Mesodermal cell (in vitro differentiated cells): ENCODE results near the gene PRXL2A.
"Not testable (repeated sequence)": the region's sequence is repeated elsewhere in the genome, so short reads cannot be mapped to it uniquely, and the experiment has no call there.

Experiments
- H3K27ac ChIP-seq: 2 replicates; pipeline ENCODE4 v1.7.0; 2013; ENCODE audit warnings: mild to moderate bottlenecking, low read depth, low read length, moderate library complexity; ENCODE audit not compliant: severe bottlenecking
- H3K36me3 ChIP-seq: 2 replicates; pipeline ENCODE4 v1.7.1; 2013; ENCODE audit warnings: mild to moderate bottlenecking, low read length, moderate library complexity; ENCODE audit not compliant: control insufficient read depth, insufficient read depth
- H3K4me1 ChIP-seq: one replicate; pipeline ENCODE4 v1.7.1; 2013; ENCODE audit warnings: mild to moderate bottlenecking, low read length; ENCODE audit not compliant: insufficient read depth, control insufficient read depth, poor library complexity, severe bottlenecking
- H3K4me3 ChIP-seq: 2 replicates; pipeline ENCODE4 v1.7.0; 2013; ENCODE audit warnings: low read length, control low read depth, mild to moderate bottlenecking; ENCODE audit not compliant: insufficient read depth, poor library complexity, severe bottlenecking; ENCODE audit errors: extremely low read depth
- H3K9me3 ChIP-seq: 2 replicates; pipeline ENCODE4 v1.7.1; 2013; ENCODE audit warnings: mild to moderate bottlenecking, low read length, moderate library complexity; ENCODE audit not compliant: control insufficient read depth
- WGBS, 2 experiments: methylation state at CpG; one replicate each; pipeline ENCODE4 v1.1.5; 2013; ENCODE audit warnings: missing lambda C conversion rate in 2 of 2; ENCODE audit not compliant: insufficient coverage in 2 of 2; 5-methylcytosine and 5-hydroxymethylcytosine counted together

The PRXL2A gene

GRCh38 chr10:80477813-80478212, 69.5 kb downstream of the PRXL2A start:
- H3K27ac ChIP-seq, result peak overlapping the region; percentile 83
- H3K4me1 ChIP-seq, result peaks cover 51% of the 10 kb centered on the region
- peaks cover 37% of the 10 kb centered on the region for H3K36me3 ChIP-seq
- no peaks in the 10 kb centered on the region for H3K9me3 ChIP-seq
- H3K4me3 ChIP-seq, result no peak overlapping the region
- WGBS, 2 experiments, result 82 to 100% methylated on average over 1 to 2 of the region's 2 CpGs

GRCh38 chr10:80480373-80480772, 72.0 kb downstream of the PRXL2A start:
- WGBS, 2 experiments, result no CpG with 5 or more reads among the region's 6 CpGs
- not testable (repeated sequence) for H3K27ac ChIP-seq, H3K9me3 ChIP-seq, H3K4me3 ChIP-seq
- Histone ChIP-seq H3K4me1 (peaks cover 27% of the 10 kb centered on the region), H3K36me3 (peaks cover 37% of the 10 kb centered on the region)

GRCh38 chr10:80480852-80481251, 72.5 kb downstream of the PRXL2A start:
- H3K4me1 ChIP-seq, result peaks cover 28% of the 10 kb centered on the region
- no peak overlapping the region for H3K27ac ChIP-seq
- WGBS, 2 experiments, result 90 to 93% methylated on average over 4 of the region's 5 CpGs
- peaks cover 38% of the 10 kb centered on the region for H3K36me3 ChIP-seq
- no peaks in the 10 kb centered on the region for H3K9me3 ChIP-seq
- no peak overlapping the region for H3K4me3 ChIP-seq

- peaks cover 17% of the 10 kb centered on the region for H3K4me1 ChIP-seq
- no peaks in the 10 kb centered on the region for H3K9me3 ChIP-seq
- H3K36me3 ChIP-seq, result peaks cover 36% of the 10 kb centered on the region
- WGBS, 2 experiments, result 94% methylated on average over 3 of the region's 6 CpGs; no CpG with 5 or more reads in 1 of the 2 experiments
- H3K27ac ChIP-seq, result no peak overlapping the region
- H3K4me3 ChIP-seq, result no peak overlapping the region
These were observed 75.9 kb downstream of the PRXL2A start for GRCh38 chr10:80484243-80484642.

- Histone ChIP-seq H3K27ac (no peak overlapping the region), H3K4me3 (no peak overlapping the region), H3K36me3 (peaks cover 41% of the 10 kb centered on the region), H3K9me3 (no peaks in the 10 kb centered on the region), H3K4me1 (peaks cover 17% of the 10 kb centered on the region)
These were observed 76.3 kb downstream of the PRXL2A start for GRCh38 chr10:80484676-80485075.

GRCh38 chr10:80485076-80485945, 77.0 kb downstream of the PRXL2A start:
- Histone ChIP-seq H3K27ac (no peak overlapping the region), H3K9me3 (no peaks in the 10 kb centered on the region), H3K4me1 (peaks cover 17% of the 10 kb centered on the region), H3K36me3 (peaks cover 47% of the 10 kb centered on the region), H3K4me3 (no peak overlapping the region)
- 81 to 100% methylated on average over 3 to 4 of the region's 10 CpGs for whole genome bisulfite sequencing, 2 experiments

DNA sequence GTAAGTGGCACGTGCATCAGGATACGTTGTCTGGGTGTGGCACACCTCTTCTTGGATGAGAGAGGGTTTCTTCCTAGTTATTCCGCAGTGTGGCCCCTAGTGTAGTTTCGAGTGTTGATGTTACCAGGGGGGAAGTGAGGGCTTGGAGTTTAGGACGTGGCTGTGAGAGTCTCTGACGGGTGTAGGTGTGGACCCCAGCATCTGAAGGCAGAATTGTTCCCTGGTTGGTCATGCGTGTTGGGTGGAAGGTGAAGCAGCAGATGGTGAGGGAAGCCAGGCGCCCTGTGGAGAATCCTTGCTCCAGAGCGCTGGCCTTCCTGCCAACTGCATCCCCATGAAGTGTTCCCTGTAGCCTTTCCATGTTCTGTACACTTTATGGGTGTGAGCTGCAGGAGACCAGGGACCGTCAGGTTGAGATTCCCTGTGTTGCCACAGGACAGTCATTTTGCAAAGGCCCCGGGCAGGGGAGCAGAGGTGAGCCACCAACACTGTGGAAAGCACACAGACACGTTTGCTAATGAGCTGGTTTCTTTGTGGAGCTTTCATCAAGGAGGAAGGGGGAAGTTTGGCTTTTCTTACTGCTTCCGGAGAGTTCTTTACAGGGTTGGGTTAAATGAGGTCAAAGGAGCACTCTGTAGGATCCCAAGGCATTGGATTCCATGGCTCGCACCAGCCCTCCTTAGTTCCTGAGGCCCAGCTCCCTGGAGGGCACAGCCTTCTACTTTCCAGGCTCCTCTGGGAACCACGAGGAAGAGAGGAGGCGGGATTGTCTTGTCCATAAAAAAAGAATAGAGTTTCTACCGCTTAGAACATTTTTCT, 77.8 kb downstream of the PRXL2A start:
- H3K27ac ChIP-seq, result peak overlapping the region; percentile 6
- no peaks in the 10 kb centered on the region for H3K9me3 ChIP-seq
- H3K36me3 ChIP-seq, result peaks cover 55% of the 10 kb centered on the region
- H3K4me3 ChIP-seq, result no peak overlapping the region
- H3K4me1 ChIP-seq, result peaks cover 17% of the 10 kb centered on the region
- WGBS, 2 experiments, result 80 to 85% methylated on average over 13 to 15 of the region's 17 CpGs
